ENCODE results near the gene OR6K6.

Gene OR6K6

DNA sequence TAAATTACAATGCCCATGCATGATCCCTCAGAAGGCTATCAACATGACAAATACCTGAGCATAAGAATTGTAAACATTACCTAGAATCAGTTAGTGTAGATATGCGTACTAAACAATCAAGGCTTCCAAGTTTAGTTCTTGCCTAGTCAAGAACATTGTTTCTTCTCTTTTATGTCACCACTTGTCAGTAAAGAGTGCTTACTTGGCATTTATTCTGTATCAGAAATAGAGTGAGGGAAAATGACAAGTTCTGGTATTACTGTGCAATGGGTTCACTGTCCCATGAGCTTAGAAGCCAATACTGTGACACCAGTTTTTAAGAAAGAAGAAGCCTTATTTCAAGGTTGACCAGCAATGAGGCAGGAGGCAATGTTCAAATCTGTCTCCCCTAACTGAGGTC lies 49.2 kb downstream of the OR6K6 start:
- no peak for DNase-seq

Data from hematopoietic multipotent progenitor cell treated with erythropoietin and hydrocortisone succinate and interleukin-3 and kit ligand, for 4 days (in vitro differentiated cells).